IMR-90 (cell line): Measurements from ENCODE around the gene CRIP1. TPM values are rescaled to one million over a fixed set of nuclear protein-coding genes. Genes with fewer than 3 reads are reported as not detected.

ENCODE experiments used
- ATAC-seq: fragments of 200-7000 bp; cut with Tn5 transposase; 2 replicates; pipeline ENCODE4 v1.9.1; 2020; ENCODE audit warnings: low read depth, mild to moderate bottlenecking, moderate library complexity
- BruUV-seq: library from RNA; stranded (reverse); fragments of 400-500 nt; replicated peaks from 2 replicates; lab custom pipeline; 2021; lab: Mats Ljungman, UMichigan
- CTCF ChIA-PET: fragments of 300-600 bp; formaldehyde crosslinking; extraction: SDS; loops from one replicate; lab custom pipeline; 2021; ENCODE audit warnings: antibody characterized with exemption; lab: Yijun Ruan, JAX
- POLR2A ChIA-PET: fragments of 300-600 bp; sonication (Branson Sonifier 250); formaldehyde crosslinking; loops from one replicate; lab custom pipeline; 2022; ENCODE audit warnings: antibody characterized with exemption; ENCODE audit not compliant: unreplicated experiment; lab: Charles Lee
- DNase-seq: peaks from one replicate; pipeline ENCODE4 v3.0.0; 2013
- H2AFZ ChIP-seq: replicated peaks from 2 replicates; pipeline ENCODE3; 2013; ENCODE audit warnings: low read length, mild to moderate bottlenecking; ENCODE audit not compliant: poor library complexity
- H2AK5ac ChIP-seq: 2 replicates; pipeline ENCODE4 v1.6.1; 2013; ENCODE audit warnings: low read depth, low read length, inconsistent platforms
- H2AK9ac ChIP-seq: replicated peaks from 2 replicates; pipeline ENCODE3; 2013; ENCODE audit warnings: mild to moderate bottlenecking, low read depth, low read length, moderate library complexity; ENCODE audit not compliant: poor library complexity
- H2BK120ac ChIP-seq: 2 replicates; pipeline ENCODE4 v1.6.1; 2013; ENCODE audit warnings: low read depth, low read length, inconsistent platforms
- H2BK15ac ChIP-seq: 3 replicates; pipeline ENCODE4 v1.6.1; 2013; ENCODE audit warnings: low read depth, low read length, inconsistent platforms
- H2BK20ac ChIP-seq: 2 replicates; pipeline ENCODE4 v1.6.1; 2013; ENCODE audit warnings: low read depth, mild to moderate bottlenecking, inconsistent platforms, low read length, moderate library complexity
- H2BK5ac ChIP-seq: 2 replicates; pipeline ENCODE4 v1.6.1; 2013; ENCODE audit warnings: mild to moderate bottlenecking, low read depth, low read length, inconsistent platforms; ENCODE audit not compliant: poor library complexity, severe bottlenecking
- H3K14ac ChIP-seq: replicated peaks from 2 replicates; pipeline ENCODE4 v1.6.1; 2013; ENCODE audit warnings: low read depth, low read length, inconsistent platforms
- H3K18ac ChIP-seq: 2 replicates; pipeline ENCODE4 v1.6.1; 2013; ENCODE audit warnings: low read depth, low read length, control low read depth
- H3K23ac ChIP-seq: 2 replicates; pipeline ENCODE4 v1.6.1; 2013; ENCODE audit warnings: low read depth, low read length, inconsistent platforms
- H3K27ac ChIP-seq: 2 replicates; pipeline ENCODE4 v1.5.1; 2013; ENCODE audit warnings: mild to moderate bottlenecking, control low read depth, low read length; ENCODE audit not compliant: insufficient read depth
- H3K27me3 ChIP-seq: 2 replicates; pipeline ENCODE4 v1.6.1; 2013; ENCODE audit warnings: low read length; ENCODE audit not compliant: control insufficient read depth, insufficient read depth
- H3K36me3 ChIP-seq: 2 replicates; pipeline ENCODE4 v1.6.1; 2013; ENCODE audit warnings: low read length, mixed read lengths; ENCODE audit not compliant: control insufficient read depth, insufficient read depth
- H3K4ac ChIP-seq: 2 replicates; pipeline ENCODE4 v1.6.1; 2013; ENCODE audit warnings: low read depth, low read length, inconsistent platforms
- H3K4me1 ChIP-seq: 2 replicates; pipeline ENCODE4 v1.6.1; 2013; ENCODE audit warnings: low read length, mixed read lengths; ENCODE audit not compliant: control insufficient read depth, insufficient read depth
- H3K4me2 ChIP-seq: 2 replicates; pipeline ENCODE4 v1.6.1; 2013; ENCODE audit warnings: low read depth, mild to moderate bottlenecking, control low read depth, low read length, moderate library complexity
- H3K4me3 ChIP-seq: 2 replicates; pipeline ENCODE4 v1.5.1; 2013; ENCODE audit warnings: low read depth, mild to moderate bottlenecking, control low read depth, low read length, moderate library complexity; ENCODE audit not compliant: insufficient read depth
- H3K56ac ChIP-seq: 2 replicates; pipeline ENCODE4 v1.6.1; 2013; ENCODE audit warnings: low read length, inconsistent platforms; ENCODE audit not compliant: insufficient read depth; ENCODE audit errors: extremely low read depth
- H3K79me1 ChIP-seq, 2 experiments: 2 replicates each; pipeline ENCODE4 v1.6.1; 2013; ENCODE audit warnings: low read length in 2 of 2, inconsistent platforms in 1 of 2, low read depth in 1 of 2
- H3K9ac ChIP-seq: 2 replicates; pipeline ENCODE4 v1.6.1; 2013; ENCODE audit warnings: low read depth, low read length, control low read depth
- H3K9me1 ChIP-seq: 2 replicates; pipeline ENCODE4 v1.6.1; 2013; ENCODE audit warnings: low read length, inconsistent platforms; ENCODE audit not compliant: insufficient read depth
- H3K9me3 ChIP-seq: 2 replicates; pipeline ENCODE4 v1.6.1; 2013; ENCODE audit warnings: low read length; ENCODE audit not compliant: control insufficient read depth, insufficient read depth
- H4K20me1 ChIP-seq: 2 replicates; pipeline ENCODE4 v1.6.1; 2013; ENCODE audit warnings: low read length, inconsistent platforms; ENCODE audit not compliant: insufficient read depth
- H4K5ac ChIP-seq: 2 replicates; pipeline ENCODE4 v1.6.1; 2013; ENCODE audit warnings: mild to moderate bottlenecking, low read depth, low read length, control low read depth
- H4K8ac ChIP-seq, 2 experiments: 2 replicates each; pipeline ENCODE4 v1.6.1; 2013; ENCODE audit warnings: low read depth in 2 of 2, low read length in 2 of 2, control low read depth in 1 of 2, inconsistent platforms in 1 of 2
- H4K91ac ChIP-seq: 2 replicates; pipeline ENCODE4 v1.6.1; 2013; ENCODE audit warnings: low read depth, low read length, inconsistent platforms; ENCODE audit not compliant: insufficient read depth
- CEBPB ChIP-seq: IDR thresholded peaks from 2 replicates; pipeline ENCODE4 v1.6.1; 2012; ENCODE audit warnings: low read depth, low read length, improper control_type of control experiment
- CHD1 ChIP-seq: IDR thresholded peaks from 2 replicates; pipeline ENCODE4 v1.6.1; 2012; ENCODE audit warnings: low read depth, low read length, improper control_type of control experiment
- FOS ChIP-seq: fragments of 150-350 bp; IDR thresholded peaks from 2 replicates; pipeline ENCODE4 v1.6.1; 2016; ENCODE audit warnings: low read depth, low read length
- MAFK ChIP-seq: IDR thresholded peaks from 2 replicates; pipeline ENCODE4 v1.6.1; 2012; ENCODE audit warnings: low read depth, low read length, improper control_type of control experiment
- MXI1 ChIP-seq: IDR thresholded peaks from 2 replicates; pipeline ENCODE4 v1.6.1; 2012; ENCODE audit warnings: low read depth, mild to moderate bottlenecking, low read length, moderate library complexity, borderline replicate concordance
- NFE2L2 ChIP-seq: fragments of 150-350 bp; IDR thresholded peaks from 2 replicates; pipeline ENCODE4 v1.6.1; 2016; ENCODE audit warnings: low read depth, mild to moderate bottlenecking, low read length
- POLR2A ChIP-seq: IDR thresholded peaks from 2 replicates; pipeline ENCODE4 v1.6.1; 2012; ENCODE audit warnings: mild to moderate bottlenecking, low read depth, low read length
- RAD21 ChIP-seq: IDR thresholded peaks from 2 replicates; pipeline ENCODE4 v1.6.1; 2012; ENCODE audit warnings: low read length, improper control_type of control experiment
- RCOR1 ChIP-seq: IDR thresholded peaks from 2 replicates; pipeline ENCODE4 v1.6.1; 2012; ENCODE audit warnings: mild to moderate bottlenecking, low read length, improper control_type of control experiment; ENCODE audit not compliant: insufficient replicate concordance
- RFX5 ChIP-seq: IDR thresholded peaks from 2 replicates; pipeline ENCODE4 v1.8.0; 2012; ENCODE audit warnings: low read depth, mild to moderate bottlenecking, low read length, moderate library complexity
- SMC3 ChIP-seq: fragments of 150-350 bp; IDR thresholded peaks from 2 replicates; pipeline ENCODE4 v1.6.1; 2016; ENCODE audit warnings: low read depth, mild to moderate bottlenecking, antibody characterized with exemption, low read length, moderate library complexity
- WGBS, 2 experiments: methylation state at CpG; one replicate each; pipeline versions ENCODE4 v1.1.5 to v1.1.7; 2013; ENCODE audit warnings: missing lambda C conversion rate in 2 of 2; ENCODE audit not compliant: insufficient read length in 1 of 2; ENCODE audit errors: extremely low coverage in 2 of 2; 5-methylcytosine and 5-hydroxymethylcytosine counted together
- dilution Hi-C: fragments of 300-500 bp; cut with HindIII; formaldehyde crosslinking; loops from one replicate; pipeline ENCODE4 v1.14.3; 2018; ENCODE audit warnings: low sequenced_read_pairs; ENCODE audit not compliant: unreplicated experiment
- in situ Hi-C: fragments of 300-500 bp; cut with MboI; formaldehyde crosslinking; loops from 3 replicates; pipeline ENCODE4 v1.14.3; 2019; ENCODE audit warnings: low sequenced_read_pairs, inconsistent platforms, mixed read lengths
- intact Hi-C: fragments of 100-400 bp; cut with micrococcal nuclease; formaldehyde crosslinking; loops from 2 replicates; pipeline ENCODE4 v1.10.0; 2022
- polyA plus RNA-seq, 3 experiments: library from polyadenylated mRNA; depleted of rRNA; stranded (reverse); fragments of >200 nt; gene quantifications; 2 replicates each; pipeline ENCODE4 v1.2.3, GENCODE V29; 2012; ENCODE audit warnings: low replicate concordance in 1 of 3
- total RNA-seq: library from RNA; depleted of rRNA; stranded (reverse); fragments of >200 nt; gene quantifications from 2 replicates; pipeline ENCODE4 v1.2.3, GENCODE V29; 2012
- TF ChIP-seq, protein P1 (sequence below): conservative IDR thresholded peaks from 2 replicates; pipeline ENCODE4 v1.5.1; 2012; ENCODE audit warnings: mild to moderate bottlenecking, low read depth, low read length, improper control_type of control experiment
- TF ChIP-seq, protein P2 (sequence below): fragments of 150-350 bp; IDR thresholded peaks from 2 replicates; pipeline ENCODE4 v1.6.1; 2017; ENCODE audit warnings: mild to moderate bottlenecking, antibody characterized with exemption, low read length, low read depth
- TF ChIP-seq, protein P3 (sequence below): fragments of 150-350 bp; IDR thresholded peaks from 2 replicates; pipeline ENCODE4 v1.6.1; 2016; ENCODE audit warnings: low read depth, mild to moderate bottlenecking, low read length, moderate library complexity, borderline replicate concordance

The CRIP1 gene
- total and polyA plus RNA-seq, 2 of the 4 experiments (the other 2 are of a cell fraction): 0.21 TPM; not detected in 1

DNA sequence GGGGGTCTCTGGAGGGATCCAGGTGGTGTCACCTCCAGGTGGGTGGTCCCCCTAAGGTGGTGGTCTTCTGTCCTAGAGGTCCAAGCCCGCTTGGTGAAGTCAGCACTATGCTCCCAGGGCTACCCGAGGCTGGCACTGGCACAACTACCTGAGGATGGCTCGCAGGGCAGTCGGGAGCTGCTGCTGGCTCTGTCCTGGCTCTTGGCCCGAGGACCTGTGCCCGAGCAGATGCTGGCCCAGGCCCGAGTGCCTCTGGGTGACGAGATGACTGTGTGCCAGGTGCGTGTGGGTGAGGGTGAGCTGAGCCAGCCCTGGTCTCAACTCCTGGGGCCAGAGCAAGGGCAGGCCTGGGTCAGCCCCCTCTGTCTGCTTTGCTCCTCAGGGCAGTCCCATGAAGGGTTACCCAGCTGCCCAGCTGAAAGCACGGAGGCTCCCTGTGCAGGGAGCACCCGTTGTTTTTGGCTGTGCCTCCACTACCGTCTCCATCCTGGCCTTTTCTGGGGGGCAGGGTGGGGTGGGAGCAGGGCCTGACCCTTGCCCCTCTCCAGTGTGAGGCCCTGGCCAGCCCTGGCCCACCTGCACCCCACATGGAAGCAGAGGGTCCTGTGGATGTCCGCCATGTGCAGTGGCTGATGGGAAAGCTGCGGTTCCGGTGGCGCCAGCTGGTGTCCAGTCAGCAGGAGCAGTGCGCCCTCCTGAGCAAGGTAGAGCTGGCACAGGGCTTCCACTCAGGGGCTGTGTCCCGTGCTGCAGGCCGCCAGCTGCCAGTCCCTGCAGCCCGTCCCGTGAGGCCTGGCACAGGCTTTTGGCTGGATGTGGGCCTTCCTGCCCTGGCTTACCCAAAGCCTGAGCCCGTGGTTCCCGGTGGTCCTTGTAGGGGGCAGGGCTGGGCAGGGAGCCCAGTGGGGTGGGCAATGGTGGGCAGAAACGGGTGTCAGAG lies 5.6 kb downstream of the CRIP1 start:
- Histone ChIP-seq H4K5ac (no peak overlapping the region), H3K9me1 (peaks cover 6% of the 10 kb centered on the region; the same call in 1 of the 2 replicates), H4K91ac (no peak overlapping the region), H2AK9ac (no peak overlapping the region), H2BK5ac (no peak overlapping the region), H3K4me1 (peaks cover 2% of the 10 kb centered on the region; the same call in 1 of the 2 replicates), H3K18ac (no peak overlapping the region), H3K4me3 (no peak overlapping the region), H2BK20ac (no peak overlapping the region), H2BK15ac (no peak overlapping the region), H3K4me2 (no peak overlapping the region), H4K20me1 (0 out of 2 replicates have a peak, but pooled peaks cover 6% of the 10 kb centered on the region), H2BK120ac (no peak overlapping the region), H4K8ac (no peak overlapping the region), H3K27ac (no peak overlapping the region), H3K56ac (no peak overlapping the region), H3K9me3 (no peaks in the 10 kb centered on the region), H2AK5ac (no peak overlapping the region), H3K9ac (no peak overlapping the region), H2AFZ (peak overlapping the region; percentile 58), H3K36me3 (no peaks in the 10 kb centered on the region), H3K23ac (no peak overlapping the region), H3K14ac (no peak overlapping the region), H3K27me3 (peaks cover 5% of the 10 kb centered on the region; the same call in 1 of the 2 replicates), H3K4ac (no peak overlapping the region), H3K79me1 (peaks cover 0 to 5% of the 10 kb centered on the region in 2 experiments; a peak in 1 of 4 replicates)
- DNase-seq: no peak
- ATAC-seq: no peak
- in situ Hi-C loops (no loop called here), dilution Hi-C loops (no loop called here), intact Hi-C loops (loop anchor here (5.0 kb wide), 1 partner anchor 35 kb away; the partner anchor contains the start of gene TMEM121)
- CTCF ChIA-PET: no interaction called here
- BruUV-seq: no TSS peak
- POLR2A ChIA-PET: no interaction called here
- 94% methylated on average over 12 of the region's 24 CpGs; no CpG with 5 or more reads in 1 of the 2 experiments for WGBS, 2 experiments
- TF ChIP-seq RFX5 (no peak), CHD1 (no peak), POLR2A (no peak), MXI1 (no peak), SMC3 (no peak), NFE2L2 (no peak), MAFK (no peak), RAD21 (no peak), RCOR1 (no peak), CEBPB (no peak), FOS (no peak)
- TF ChIP-seq, protein P1, sequence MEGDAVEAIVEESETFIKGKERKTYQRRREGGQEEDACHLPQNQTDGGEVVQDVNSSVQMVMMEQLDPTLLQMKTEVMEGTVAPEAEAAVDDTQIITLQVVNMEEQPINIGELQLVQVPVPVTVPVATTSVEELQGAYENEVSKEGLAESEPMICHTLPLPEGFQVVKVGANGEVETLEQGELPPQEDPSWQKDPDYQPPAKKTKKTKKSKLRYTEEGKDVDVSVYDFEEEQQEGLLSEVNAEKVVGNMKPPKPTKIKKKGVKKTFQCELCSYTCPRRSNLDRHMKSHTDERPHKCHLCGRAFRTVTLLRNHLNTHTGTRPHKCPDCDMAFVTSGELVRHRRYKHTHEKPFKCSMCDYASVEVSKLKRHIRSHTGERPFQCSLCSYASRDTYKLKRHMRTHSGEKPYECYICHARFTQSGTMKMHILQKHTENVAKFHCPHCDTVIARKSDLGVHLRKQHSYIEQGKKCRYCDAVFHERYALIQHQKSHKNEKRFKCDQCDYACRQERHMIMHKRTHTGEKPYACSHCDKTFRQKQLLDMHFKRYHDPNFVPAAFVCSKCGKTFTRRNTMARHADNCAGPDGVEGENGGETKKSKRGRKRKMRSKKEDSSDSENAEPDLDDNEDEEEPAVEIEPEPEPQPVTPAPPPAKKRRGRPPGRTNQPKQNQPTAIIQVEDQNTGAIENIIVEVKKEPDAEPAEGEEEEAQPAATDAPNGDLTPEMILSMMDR: no peak
- TF ChIP-seq, protein P2, sequence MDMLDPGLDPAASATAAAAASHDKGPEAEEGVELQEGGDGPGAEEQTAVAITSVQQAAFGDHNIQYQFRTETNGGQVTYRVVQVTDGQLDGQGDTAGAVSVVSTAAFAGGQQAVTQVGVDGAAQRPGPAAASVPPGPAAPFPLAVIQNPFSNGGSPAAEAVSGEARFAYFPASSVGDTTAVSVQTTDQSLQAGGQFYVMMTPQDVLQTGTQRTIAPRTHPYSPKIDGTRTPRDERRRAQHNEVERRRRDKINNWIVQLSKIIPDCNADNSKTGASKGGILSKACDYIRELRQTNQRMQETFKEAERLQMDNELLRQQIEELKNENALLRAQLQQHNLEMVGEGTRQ: no peak
- TF ChIP-seq, protein P3, sequence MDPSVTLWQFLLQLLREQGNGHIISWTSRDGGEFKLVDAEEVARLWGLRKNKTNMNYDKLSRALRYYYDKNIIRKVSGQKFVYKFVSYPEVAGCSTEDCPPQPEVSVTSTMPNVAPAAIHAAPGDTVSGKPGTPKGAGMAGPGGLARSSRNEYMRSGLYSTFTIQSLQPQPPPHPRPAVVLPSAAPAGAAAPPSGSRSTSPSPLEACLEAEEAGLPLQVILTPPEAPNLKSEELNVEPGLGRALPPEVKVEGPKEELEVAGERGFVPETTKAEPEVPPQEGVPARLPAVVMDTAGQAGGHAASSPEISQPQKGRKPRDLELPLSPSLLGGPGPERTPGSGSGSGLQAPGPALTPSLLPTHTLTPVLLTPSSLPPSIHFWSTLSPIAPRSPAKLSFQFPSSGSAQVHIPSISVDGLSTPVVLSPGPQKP: no peak
